Gastroesophageal sphincter (tissue), 4 donors: ENCODE measurements around the gene MRPL55. TPM values are rescaled to one million over a fixed set of nuclear protein-coding genes. Genes with fewer than 3 reads are reported as not detected.

Experiments used
- ATAC-seq: fragments of 150-250 bp; one replicate; pipeline ENCODE4 v1.9.1; 2016; ENCODE audit warnings: mild to moderate bottlenecking, moderate library complexity
- H3K27ac ChIP-seq, 4 donors: fragments of 200-600 bp; sonication (generic) in 3 of 4; 1 replicate in 3 of 4; 2 replicates in 1 of 4; pipeline ENCODE4 v1.5.1; 2016 to 2019
- H3K27me3 ChIP-seq: fragments of 200-600 bp; sonication (generic); one replicate; pipeline ENCODE4 v1.5.1; 2019
- H3K36me3 ChIP-seq, 2 donors: fragments of 200-600 bp; sonication (generic); one replicate each; pipeline ENCODE4 v1.5.1; 2019; ENCODE audit warnings: control low read depth in 1 of 2
- H3K4me1 ChIP-seq, 3 donors: fragments of 200-600 bp; sonication (generic); 1 replicate in 2 of 3; 2 replicates in 1 of 3; pipeline ENCODE4 v1.5.1; 2016 to 2019; ENCODE audit warnings: control low read depth in 2 of 3
- H3K4me3 ChIP-seq, 2 donors: fragments of 200-600 bp; sonication (generic); one replicate each; pipeline ENCODE4 v1.5.1; 2019; ENCODE audit warnings: mild to moderate bottlenecking in 1 of 2, moderate library complexity in 1 of 2
- H3K9me3 ChIP-seq, 3 donors: fragments of 200-600 bp; sonication (generic); one replicate each; pipeline ENCODE4 v1.5.1; 2017 to 2019; ENCODE audit warnings: control low read depth in 2 of 3
- EP300 ChIP-seq: sonication (generic); formaldehyde crosslinking; IDR thresholded peaks from one replicate; pipeline ENCODE4 v1.6.1; 2017; ENCODE audit warnings: antibody characterized with exemption, mild to moderate bottlenecking
- POLR2A ChIP-seq, 2 donors: fragments of 450-650 bp; IDR thresholded peaks; one replicate each; pipeline ENCODE4 v1.6.1; 2017; ENCODE audit warnings: antibody characterized with exemption in 2 of 2, mild to moderate bottlenecking in 2 of 2, moderate library complexity in 1 of 2
- POLR2AphosphoS5 ChIP-seq: sonication (generic); formaldehyde crosslinking; IDR thresholded peaks from one replicate; pipeline ENCODE4 v1.6.1; 2017; ENCODE audit warnings: antibody characterized with exemption
- WGBS, 2 donors: methylation state at CpG; one replicate each; pipeline ENCODE4 v1.1.5; 2018; ENCODE audit warnings: low coverage in 1 of 2; 5-methylcytosine and 5-hydroxymethylcytosine counted together
- total RNA-seq, 4 donors: library from RNA; depleted of rRNA; stranded (reverse); fragments of >200 nt; gene quantifications; one replicate each; pipeline ENCODE4 v1.1.0, GENCODE V29; 2016
- TF ChIP-seq, protein P1 (sequence below), 4 experiments: fragments of 200-600 bp in 2 of 4; fragments of 450-650 bp in 2 of 4; sonication (generic) in 1 of 4; IDR thresholded peaks; one replicate each; pipeline ENCODE4 v1.5.1; 2017 to 2019; ENCODE audit warnings: antibody characterized with exemption in 4 of 4, mild to moderate bottlenecking in 2 of 4, moderate library complexity in 2 of 4

The MRPL55 gene
- total RNA-seq, 4 donors from 2014 or later, result 50.2 to 394 (median 81.5) TPM

DNA sequence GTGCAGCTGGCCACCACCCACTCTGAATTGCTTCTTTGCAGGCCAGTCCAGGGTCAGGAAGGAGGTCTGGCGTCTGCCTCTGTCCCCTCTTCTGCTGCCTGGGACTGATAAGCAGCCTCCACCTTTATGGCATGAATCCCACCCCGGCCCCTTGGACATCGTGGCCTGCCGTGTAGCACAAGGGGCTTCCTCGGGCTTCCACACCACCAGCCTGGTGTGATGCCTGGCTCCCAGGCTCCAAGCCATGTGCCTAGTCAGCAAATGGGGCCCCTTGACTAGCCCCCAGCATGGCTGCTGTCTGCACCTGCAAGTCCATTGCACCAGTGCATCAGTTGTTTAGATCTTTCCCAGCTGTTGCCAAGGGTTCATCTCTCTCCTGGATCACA lies 36.4 kb downstream of the MRPL55 start:
- H3K36me3 ChIP-seq, result no peaks in the 10 kb centered on the region
- H3K27ac ChIP-seq, result no peak overlapping the region
- WGBS, 2 donors, result 42% methylated on average over 4 of the region's 5 CpGs; no CpG with 5 or more reads in 1 of the 2 donors
- H3K9me3 ChIP-seq, result no peaks in the 10 kb centered on the region
- no peak for ATAC-seq
- peaks cover 0 to under 1% (median 0%) of the 10 kb centered on the region in 3 donors for H3K4me1 ChIP-seq
- H3K4me3 ChIP-seq, result no peak overlapping the region
- no peak for TF ChIP-seq POLR2A (IDR thresholded peaks at IDR 0.05)
- no peak for TF ChIP-seq POLR2AphosphoS5
- peaks cover 51% of the 10 kb centered on the region for H3K27me3 ChIP-seq

DNA sequence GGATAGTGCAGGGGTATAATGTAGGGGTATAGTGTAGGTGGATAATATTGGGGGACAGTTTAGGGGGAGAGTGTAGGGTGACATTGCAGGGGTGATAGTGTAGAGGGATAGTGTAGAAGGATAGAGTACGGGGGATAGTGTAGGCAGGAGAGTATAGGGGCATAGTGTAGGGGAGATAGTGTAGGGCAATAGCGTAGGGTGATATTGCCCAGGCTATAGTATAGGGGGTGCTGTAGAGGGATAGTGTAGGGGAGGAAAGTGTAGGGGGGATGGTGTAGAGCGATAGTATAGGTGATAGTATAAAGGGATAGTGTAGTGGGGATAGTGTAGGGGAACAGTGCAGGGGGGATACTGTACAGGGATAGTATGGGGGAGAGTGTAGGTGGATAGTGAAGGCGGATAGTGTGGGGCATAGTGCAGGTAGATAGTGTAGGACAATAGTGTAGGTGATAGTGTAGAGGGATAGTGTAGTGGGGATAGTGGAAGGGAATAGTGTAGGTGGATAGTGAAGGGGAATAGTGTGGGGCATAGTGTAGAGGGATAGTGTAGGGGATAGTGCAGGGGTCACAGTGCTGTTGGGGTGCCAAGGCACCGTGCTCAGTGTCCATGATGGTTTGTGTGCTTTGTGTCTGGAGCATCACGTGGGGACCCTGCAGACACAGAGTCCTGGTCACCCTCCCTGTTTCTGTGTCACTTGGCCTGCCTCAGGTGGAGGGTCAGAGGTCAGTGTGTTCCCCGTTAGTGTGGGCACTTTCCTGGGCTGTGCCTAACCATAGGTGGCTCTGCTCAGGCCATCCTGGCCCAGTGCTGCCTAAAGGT lies 37.1 kb downstream of the MRPL55 start:
- Histone ChIP-seq H3K27me3 (peaks cover 57% of the 10 kb centered on the region), H3K4me3 (no peak overlapping the region), H3K36me3 (no peaks in the 10 kb centered on the region), H3K4me1 (no peaks in the 10 kb centered on the region), H3K9me3 (no peaks in the 10 kb centered on the region), H3K27ac (no peak overlapping the region)
- WGBS, 2 donors, result 46 to 57% methylated on average over 6 to 7 of the region's 7 CpGs
- TF ChIP-seq POLR2A (IDR thresholded peaks at IDR 0.05) (no peak), EP300 (no peak)
- TF ChIP-seq, protein P1, sequence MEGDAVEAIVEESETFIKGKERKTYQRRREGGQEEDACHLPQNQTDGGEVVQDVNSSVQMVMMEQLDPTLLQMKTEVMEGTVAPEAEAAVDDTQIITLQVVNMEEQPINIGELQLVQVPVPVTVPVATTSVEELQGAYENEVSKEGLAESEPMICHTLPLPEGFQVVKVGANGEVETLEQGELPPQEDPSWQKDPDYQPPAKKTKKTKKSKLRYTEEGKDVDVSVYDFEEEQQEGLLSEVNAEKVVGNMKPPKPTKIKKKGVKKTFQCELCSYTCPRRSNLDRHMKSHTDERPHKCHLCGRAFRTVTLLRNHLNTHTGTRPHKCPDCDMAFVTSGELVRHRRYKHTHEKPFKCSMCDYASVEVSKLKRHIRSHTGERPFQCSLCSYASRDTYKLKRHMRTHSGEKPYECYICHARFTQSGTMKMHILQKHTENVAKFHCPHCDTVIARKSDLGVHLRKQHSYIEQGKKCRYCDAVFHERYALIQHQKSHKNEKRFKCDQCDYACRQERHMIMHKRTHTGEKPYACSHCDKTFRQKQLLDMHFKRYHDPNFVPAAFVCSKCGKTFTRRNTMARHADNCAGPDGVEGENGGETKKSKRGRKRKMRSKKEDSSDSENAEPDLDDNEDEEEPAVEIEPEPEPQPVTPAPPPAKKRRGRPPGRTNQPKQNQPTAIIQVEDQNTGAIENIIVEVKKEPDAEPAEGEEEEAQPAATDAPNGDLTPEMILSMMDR (IDR thresholded peaks at IDR 0.05), result no peak
- no peak for ATAC-seq

DNA sequence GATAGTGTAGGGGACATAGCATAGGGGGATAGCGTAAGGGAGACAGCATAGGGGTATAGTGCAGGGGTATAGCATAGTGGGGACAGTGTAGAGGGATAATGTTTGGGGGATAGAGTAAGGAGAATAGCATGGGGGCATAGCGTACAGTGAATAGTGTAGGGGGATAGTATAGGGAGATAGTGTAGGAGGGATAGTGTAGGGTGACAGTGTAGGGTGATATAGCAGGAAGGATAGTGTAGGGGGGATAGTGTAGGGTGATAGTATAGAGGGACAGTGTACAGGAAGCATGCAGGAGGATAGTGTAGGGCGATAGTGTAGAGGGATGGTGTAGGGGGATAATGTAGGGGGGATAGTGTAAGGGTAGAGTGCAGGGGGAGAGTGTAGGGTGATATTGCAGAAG lies 38.2 kb downstream of the MRPL55 start:
- H3K36me3 ChIP-seq, result no peaks in the 10 kb centered on the region
- no peak for ATAC-seq
- H3K9me3 ChIP-seq, result no peaks in the 10 kb centered on the region
- TF ChIP-seq EP300 (no peak), POLR2A (IDR thresholded peaks at IDR 0.05) (no peak), POLR2AphosphoS5 (no peak)
- TF ChIP-seq, protein P1 (IDR thresholded peaks at IDR 0.05), result no peak
- H3K27me3 ChIP-seq, result peaks cover 69% of the 10 kb centered on the region
- H3K27ac ChIP-seq, result no peak overlapping the region
- no peaks in the 10 kb centered on the region for H3K4me1 ChIP-seq
- no peak overlapping the region for H3K4me3 ChIP-seq
- WGBS, 2 donors, result 57 to 72% methylated on average over 3 of the region's 3 CpGs

DNA sequence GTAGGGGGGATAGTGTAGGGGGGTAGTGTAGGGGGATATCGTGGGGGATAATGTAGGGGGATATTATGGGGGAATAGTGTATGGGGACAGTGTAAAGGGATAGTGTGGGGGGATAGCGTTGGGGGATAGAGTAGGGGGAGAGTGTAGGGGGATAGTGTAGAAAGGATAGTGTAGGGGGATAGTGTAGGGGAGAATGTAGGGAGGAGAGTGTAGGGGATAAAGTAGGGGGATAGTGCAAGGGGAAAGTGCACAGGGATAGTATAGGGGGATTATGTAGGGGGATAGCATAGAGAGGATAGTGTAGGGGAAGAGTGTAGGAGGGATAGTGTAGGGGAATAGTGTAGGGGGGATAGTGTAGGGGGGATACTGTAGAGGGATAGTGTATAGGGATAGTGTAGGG lies 38.9 kb downstream of the MRPL55 start:
- peaks cover 76% of the 10 kb centered on the region for H3K27me3 ChIP-seq
- H3K9me3 ChIP-seq, result no peaks in the 10 kb centered on the region

DNA sequence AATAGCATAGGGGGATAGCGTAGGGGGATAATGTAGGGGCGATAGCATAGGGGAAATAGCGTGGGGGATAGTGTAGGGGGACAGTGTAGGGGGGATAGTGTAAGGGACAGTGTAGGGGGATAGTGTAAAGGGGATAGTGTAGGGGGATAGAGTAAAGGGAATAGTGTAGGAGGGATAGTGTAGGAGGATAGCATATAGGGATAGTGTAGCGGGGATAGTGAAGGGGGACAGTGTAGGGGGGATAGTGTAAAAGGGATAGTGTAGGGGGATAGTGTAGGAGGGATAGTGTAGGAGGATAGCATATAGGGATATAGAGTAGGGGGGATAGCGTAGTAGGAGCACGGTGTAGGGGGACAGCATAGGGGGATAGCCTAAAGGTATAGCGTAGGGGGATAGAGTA lies 40.7 kb downstream of the MRPL55 start:
- no peaks in the 10 kb centered on the region for H3K36me3 ChIP-seq
- H3K27me3 ChIP-seq, result peaks cover 94% of the 10 kb centered on the region
- no peaks in the 10 kb centered on the region for H3K9me3 ChIP-seq
- TF ChIP-seq, protein P1 (IDR thresholded peaks at IDR 0.05), result no peak
- TF ChIP-seq POLR2A (IDR thresholded peaks at IDR 0.05) (no peak), POLR2AphosphoS5 (no peak), EP300 (no peak)
- H3K4me1 ChIP-seq, result no peaks in the 10 kb centered on the region
- H3K4me3 ChIP-seq, result no peak overlapping the region
- no peak overlapping the region for H3K27ac ChIP-seq
- no peak for ATAC-seq
- WGBS, 2 donors, result 62 to 64% methylated on average over 5 to 7 of the region's 7 CpGs

More for the DNA sequence above, 38.9 kb downstream of the MRPL55 start:
- no peak for ATAC-seq
- no peaks in the 10 kb centered on the region for H3K4me1 ChIP-seq
- WGBS, 2 donors, result 27 to 29% methylated on average over 1 to 2 of the region's 2 CpGs
- H3K4me3 ChIP-seq, result no peak overlapping the region
- TF ChIP-seq EP300 (no peak), POLR2AphosphoS5 (no peak), POLR2A (IDR thresholded peaks at IDR 0.05) (no peak)
- TF ChIP-seq, protein P1 (IDR thresholded peaks at IDR 0.05), result no peak
- H3K36me3 ChIP-seq, result no peaks in the 10 kb centered on the region
- no peak overlapping the region for H3K27ac ChIP-seq
